Measurements from ENCODE around the gene NMUR2. TPM values are rescaled to one million over a fixed set of nuclear protein-coding genes. Genes with fewer than 3 reads are reported as not detected.

NMUR2 gene
- total and polyA plus RNA-seq, 2 of the 8 experiments (the other 6 are each of a cell fraction or from before 2014, with no cell fraction given) = 0.11 TPM; not detected in 1

- TF ChIP-seq, protein P1, sequence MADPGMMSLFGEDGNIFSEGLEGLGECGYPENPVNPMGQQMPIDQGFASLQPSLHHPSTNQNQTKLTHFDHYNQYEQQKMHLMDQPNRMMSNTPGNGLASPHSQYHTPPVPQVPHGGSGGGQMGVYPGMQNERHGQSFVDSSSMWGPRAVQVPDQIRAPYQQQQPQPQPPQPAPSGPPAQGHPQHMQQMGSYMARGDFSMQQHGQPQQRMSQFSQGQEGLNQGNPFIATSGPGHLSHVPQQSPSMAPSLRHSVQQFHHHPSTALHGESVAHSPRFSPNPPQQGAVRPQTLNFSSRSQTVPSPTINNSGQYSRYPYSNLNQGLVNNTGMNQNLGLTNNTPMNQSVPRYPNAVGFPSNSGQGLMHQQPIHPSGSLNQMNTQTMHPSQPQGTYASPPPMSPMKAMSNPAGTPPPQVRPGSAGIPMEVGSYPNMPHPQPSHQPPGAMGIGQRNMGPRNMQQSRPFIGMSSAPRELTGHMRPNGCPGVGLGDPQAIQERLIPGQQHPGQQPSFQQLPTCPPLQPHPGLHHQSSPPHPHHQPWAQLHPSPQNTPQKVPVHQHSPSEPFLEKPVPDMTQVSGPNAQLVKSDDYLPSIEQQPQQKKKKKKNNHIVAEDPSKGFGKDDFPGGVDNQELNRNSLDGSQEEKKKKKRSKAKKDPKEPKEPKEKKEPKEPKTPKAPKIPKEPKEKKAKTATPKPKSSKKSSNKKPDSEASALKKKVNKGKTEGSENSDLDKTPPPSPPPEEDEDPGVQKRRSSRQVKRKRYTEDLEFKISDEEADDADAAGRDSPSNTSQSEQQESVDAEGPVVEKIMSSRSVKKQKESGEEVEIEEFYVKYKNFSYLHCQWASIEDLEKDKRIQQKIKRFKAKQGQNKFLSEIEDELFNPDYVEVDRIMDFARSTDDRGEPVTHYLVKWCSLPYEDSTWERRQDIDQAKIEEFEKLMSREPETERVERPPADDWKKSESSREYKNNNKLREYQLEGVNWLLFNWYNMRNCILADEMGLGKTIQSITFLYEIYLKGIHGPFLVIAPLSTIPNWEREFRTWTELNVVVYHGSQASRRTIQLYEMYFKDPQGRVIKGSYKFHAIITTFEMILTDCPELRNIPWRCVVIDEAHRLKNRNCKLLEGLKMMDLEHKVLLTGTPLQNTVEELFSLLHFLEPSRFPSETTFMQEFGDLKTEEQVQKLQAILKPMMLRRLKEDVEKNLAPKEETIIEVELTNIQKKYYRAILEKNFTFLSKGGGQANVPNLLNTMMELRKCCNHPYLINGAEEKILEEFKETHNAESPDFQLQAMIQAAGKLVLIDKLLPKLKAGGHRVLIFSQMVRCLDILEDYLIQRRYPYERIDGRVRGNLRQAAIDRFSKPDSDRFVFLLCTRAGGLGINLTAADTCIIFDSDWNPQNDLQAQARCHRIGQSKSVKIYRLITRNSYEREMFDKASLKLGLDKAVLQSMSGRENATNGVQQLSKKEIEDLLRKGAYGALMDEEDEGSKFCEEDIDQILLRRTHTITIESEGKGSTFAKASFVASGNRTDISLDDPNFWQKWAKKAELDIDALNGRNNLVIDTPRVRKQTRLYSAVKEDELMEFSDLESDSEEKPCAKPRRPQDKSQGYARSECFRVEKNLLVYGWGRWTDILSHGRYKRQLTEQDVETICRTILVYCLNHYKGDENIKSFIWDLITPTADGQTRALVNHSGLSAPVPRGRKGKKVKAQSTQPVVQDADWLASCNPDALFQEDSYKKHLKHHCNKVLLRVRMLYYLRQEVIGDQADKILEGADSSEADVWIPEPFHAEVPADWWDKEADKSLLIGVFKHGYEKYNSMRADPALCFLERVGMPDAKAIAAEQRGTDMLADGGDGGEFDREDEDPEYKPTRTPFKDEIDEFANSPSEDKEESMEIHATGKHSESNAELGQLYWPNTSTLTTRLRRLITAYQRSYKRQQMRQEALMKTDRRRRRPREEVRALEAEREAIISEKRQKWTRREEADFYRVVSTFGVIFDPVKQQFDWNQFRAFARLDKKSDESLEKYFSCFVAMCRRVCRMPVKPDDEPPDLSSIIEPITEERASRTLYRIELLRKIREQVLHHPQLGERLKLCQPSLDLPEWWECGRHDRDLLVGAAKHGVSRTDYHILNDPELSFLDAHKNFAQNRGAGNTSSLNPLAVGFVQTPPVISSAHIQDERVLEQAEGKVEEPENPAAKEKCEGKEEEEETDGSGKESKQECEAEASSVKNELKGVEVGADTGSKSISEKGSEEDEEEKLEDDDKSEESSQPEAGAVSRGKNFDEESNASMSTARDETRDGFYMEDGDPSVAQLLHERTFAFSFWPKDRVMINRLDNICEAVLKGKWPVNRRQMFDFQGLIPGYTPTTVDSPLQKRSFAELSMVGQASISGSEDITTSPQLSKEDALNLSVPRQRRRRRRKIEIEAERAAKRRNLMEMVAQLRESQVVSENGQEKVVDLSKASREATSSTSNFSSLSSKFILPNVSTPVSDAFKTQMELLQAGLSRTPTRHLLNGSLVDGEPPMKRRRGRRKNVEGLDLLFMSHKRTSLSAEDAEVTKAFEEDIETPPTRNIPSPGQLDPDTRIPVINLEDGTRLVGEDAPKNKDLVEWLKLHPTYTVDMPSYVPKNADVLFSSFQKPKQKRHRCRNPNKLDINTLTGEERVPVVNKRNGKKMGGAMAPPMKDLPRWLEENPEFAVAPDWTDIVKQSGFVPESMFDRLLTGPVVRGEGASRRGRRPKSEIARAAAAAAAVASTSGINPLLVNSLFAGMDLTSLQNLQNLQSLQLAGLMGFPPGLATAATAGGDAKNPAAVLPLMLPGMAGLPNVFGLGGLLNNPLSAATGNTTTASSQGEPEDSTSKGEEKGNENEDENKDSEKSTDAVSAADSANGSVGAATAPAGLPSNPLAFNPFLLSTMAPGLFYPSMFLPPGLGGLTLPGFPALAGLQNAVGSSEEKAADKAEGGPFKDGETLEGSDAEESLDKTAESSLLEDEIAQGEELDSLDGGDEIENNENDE (IDR thresholded peaks at IDR 0.05; ENCODE audit: insufficient replicate concordance, low read length) = no peak
- TF ChIP-seq SP1 (IDR thresholded peaks at IDR 0.05; ENCODE audit: low read depth, low read length) = no peak
- TF ChIP-seq TBP (IDR thresholded peaks at IDR 0.05; ENCODE audit: low read depth, low read length) = no peak
- no peak for TF ChIP-seq POLR2AphosphoS5 (IDR thresholded peaks at IDR 0.05; ENCODE audit: low read depth, low read length)
- TF ChIP-seq SIRT6 (IDR thresholded peaks at IDR 0.05; ENCODE audit: low read length) = no peak
- TF ChIP-seq TAF1 (IDR thresholded peaks at IDR 0.05; ENCODE audit: low read depth, low read length) = no peak
- no peak for TF ChIP-seq EP300 (IDR thresholded peaks at IDR 0.05; ENCODE audit: borderline replicate concordance in 1 of 2, low read depth in 2 of 2, low read length in 2 of 2)
- no peak for TF ChIP-seq BCL11A (IDR thresholded peaks at IDR 0.05; ENCODE audit: low read depth in 2 of 2, low read length in 2 of 2)
- no peak for TF ChIP-seq GABPA (IDR thresholded peaks at IDR 0.05; ENCODE audit: borderline replicate concordance, insufficient read depth, low read length)
- no peak for TF ChIP-seq BACH1 (IDR thresholded peaks at IDR 0.05; ENCODE audit: low read length)
Observed at GRCh38 chr5:152364172-152364571, 40.9 kb downstream of the NMUR2 start (continued).

Data from H1 (cell line).